B cell (primary cell): Measurements from ENCODE around the gene ARAP2. TPM values are rescaled to one million over a fixed set of nuclear protein-coding genes. Genes with fewer than 3 reads are reported as not detected.

Experiments used
- ATAC-seq: fragments of 200-7000 bp; cut with Tn5 transposase; one replicate; pipeline ENCODE4 v1.10.0; 2021; ENCODE audit warnings: low read depth, mild to moderate bottlenecking, moderate number of reproducible peaks, moderate library complexity
- CTCF ChIA-PET: fragments of 350-600 bp; sonication (Branson Sonifier 250); formaldehyde crosslinking; loops from one replicate; lab custom pipeline; 2021; ENCODE audit warnings: antibody characterized with exemption, inconsistent platforms; lab: Charles Lee
- POLR2A ChIA-PET: fragments of 350-600 bp; sonication (Branson Sonifier 250); formaldehyde crosslinking; loops from one replicate; lab custom pipeline; 2021; ENCODE audit warnings: antibody characterized with exemption; lab: Charles Lee
- DNase-seq: peaks from one replicate; pipeline ENCODE4 v3.0.0; 2013
- H2AFZ ChIP-seq: 2 replicates; pipeline ENCODE4 v1.6.1; 2012; ENCODE audit warnings: mild to moderate bottlenecking, low read depth, low read length; ENCODE audit not compliant: insufficient read depth, poor library complexity, severe bottlenecking
- H3K27ac ChIP-seq, 2 donors: 1 replicate in 1 of 2; 2 replicates in 1 of 2; pipeline ENCODE4 v1.5.1; 2012 to 2013; ENCODE audit warnings: low read length in 2 of 2, mild to moderate bottlenecking in 2 of 2, moderate library complexity in 1 of 2
- H3K27me3 ChIP-seq, 4 experiments: fragments of 200-600 bp in 1 of 4; sonication (generic) in 1 of 4; replicated peaks in 1 of 4; 1 replicate in 2 of 4; 2 replicates in 2 of 4; pipeline versions ENCODE4 v1.6.1 to v1.7.0; 2013 to 2016; ENCODE audit warnings: low read length in 3 of 4, mild to moderate bottlenecking in 2 of 4, mixed read lengths in 1 of 4, moderate library complexity in 1 of 4; ENCODE audit not compliant: insufficient read depth in 4 of 4, control insufficient read depth in 3 of 4; ENCODE audit errors: control extremely low read depth in 1 of 4
- H3K36me3 ChIP-seq, 2 experiments: replicated peaks in 1 of 2; 1 replicate in 1 of 2; 2 replicates in 1 of 2; pipeline versions ENCODE4 v1.6.1 to v1.7.1; 2013; ENCODE audit warnings: low read length in 1 of 2; ENCODE audit not compliant: insufficient read depth in 2 of 2, control insufficient read depth in 1 of 2; ENCODE audit errors: control extremely low read depth in 1 of 2, extremely low read depth in 1 of 2
- H3K4me1 ChIP-seq, 2 donors: fragments of 200-600 bp in 1 of 2; sonication (generic) in 1 of 2; 1 replicate in 1 of 2; 2 replicates in 1 of 2; pipeline versions ENCODE4 v1.5.1 to v1.6.1; 2013 to 2017; ENCODE audit warnings: low read length in 2 of 2; ENCODE audit not compliant: control insufficient read depth in 2 of 2, insufficient read depth in 2 of 2
- H3K4me2 ChIP-seq: replicated peaks from 2 replicates; pipeline ENCODE3; 2012; ENCODE audit warnings: mild to moderate bottlenecking, low read depth, low read length; ENCODE audit not compliant: poor library complexity, severe bottlenecking
- H3K4me3 ChIP-seq, 5 experiments: fragments of 200-600 bp in 1 of 5; sonication (generic) in 1 of 5; 1 replicate in 3 of 5; 2 replicates in 2 of 5; pipeline versions ENCODE4 v1.5.1 to v1.7.0; 2011 to 2016; ENCODE audit warnings: low read length in 4 of 5, mild to moderate bottlenecking in 4 of 5, low read depth in 2 of 5, control low read depth in 1 of 5, moderate library complexity in 1 of 5; ENCODE audit not compliant: insufficient read depth in 1 of 5; ENCODE audit errors: control extremely low read depth in 1 of 5, extremely low read depth in 1 of 5
- H3K79me2 ChIP-seq: fragments of 200-600 bp; sonication (generic); one replicate; pipeline ENCODE4 v1.6.0; 2016; ENCODE audit warnings: low read length; ENCODE audit not compliant: control insufficient read depth, insufficient read depth
- H3K9ac ChIP-seq: fragments of 200-600 bp; sonication (generic); 2 replicates; pipeline ENCODE4 v1.6.1; 2017; ENCODE audit warnings: mild to moderate bottlenecking, low read length, moderate library complexity
- H3K9me3 ChIP-seq, 3 donors: one replicate each; pipeline versions ENCODE4 v1.6.1 to v1.7.1; 2013; ENCODE audit warnings: low read length in 2 of 3; ENCODE audit not compliant: control insufficient read depth in 2 of 3, insufficient read depth in 1 of 3; ENCODE audit errors: control extremely low read depth in 1 of 3
- H4K20me1 ChIP-seq: 2 replicates; pipeline ENCODE4 v1.6.0; 2012; ENCODE audit warnings: mild to moderate bottlenecking, low read length; ENCODE audit not compliant: insufficient read depth, control insufficient read depth, poor library complexity, severe bottlenecking
- H3K27ac Mint-ChIP-seq: one replicate; pipeline ENCODE4 v1.8.0; 2021; ENCODE audit warnings: mixed read lengths
- H3K27me3 Mint-ChIP-seq: one replicate; pipeline ENCODE4 v1.8.0; 2021; ENCODE audit warnings: mixed read lengths
- H3K4me1 Mint-ChIP-seq: one replicate; pipeline ENCODE4 v1.8.0; 2021; ENCODE audit warnings: mixed read lengths
- H3K4me3 Mint-ChIP-seq: one replicate; pipeline ENCODE4 v1.8.0; 2021; ENCODE audit warnings: mixed read lengths
- H3K9me3 Mint-ChIP-seq: one replicate; pipeline ENCODE4 v1.8.0; 2022; ENCODE audit warnings: mixed read lengths; ENCODE audit not compliant: insufficient read depth
- CTCF ChIP-seq: fragments of 200-600 bp; IDR thresholded peaks from one replicate; pipeline ENCODE4 v1.8.0; 2022; ENCODE audit warnings: antibody characterized with exemption, mild to moderate bottlenecking
- EZH2 ChIP-seq: IDR thresholded peaks from 2 replicates; pipeline ENCODE4 v1.6.1; 2012; ENCODE audit warnings: borderline replicate concordance, low read depth, mild to moderate bottlenecking, moderate library complexity, low read length; ENCODE audit not compliant: insufficient read depth, poor library complexity, severe bottlenecking
- WGBS: methylation state at CpG from one replicate; pipeline ENCODE4 v1.1.5; 2013; ENCODE audit warnings: missing lambda C conversion rate; ENCODE audit not compliant: insufficient coverage; 5-methylcytosine and 5-hydroxymethylcytosine counted together
- intact Hi-C: fragments of 100-400 bp; cut with micrococcal nuclease; formaldehyde crosslinking; loops from one replicate; pipeline ENCODE4 v1.10.0; 2022
- polyA plus RNA-seq: library from polyadenylated mRNA; depleted of rRNA; stranded (reverse); fragments of >200 nt; gene quantifications from 2 replicates; pipeline ENCODE4 v1.2.3, GENCODE V29; 2012
- total RNA-seq, 2 donors: library from RNA; stranded (reverse); fragments of 120-200 nt in 1 of 2; gene quantifications; 1 replicate in 1 of 2; 2 replicates in 1 of 2; pipeline versions ENCODE4 v1.2.3 to v1.2.4, GENCODE V29; 2013 to 2022

The ARAP2 gene
- total and polyA plus RNA-seq, 2 donors (not counting 1 experiment from before 2014, with no cell fraction given) = 13.2 to 88.0 TPM

GRCh38 chr4:36285784-36286480 lies 41.6 kb upstream of the ARAP2 start:
- peaks cover 4 to 9% of the 10 kb centered on the region in 2 donors for H3K4me1 ChIP-seq
- POLR2A ChIA-PET = no interaction called here
- TF ChIP-seq CTCF (no peak), EZH2 (no peak)
- no peaks in the 10 kb centered on the region for H3K79me2 ChIP-seq
- H3K9me3 ChIP-seq = no peaks in the 10 kb centered on the region
- peaks cover 0 to 4% (median 0%) of the 10 kb centered on the region in 4 experiments for H3K27me3 ChIP-seq
- CTCF ChIA-PET = interaction anchor here (0.7 kb wide), 1 partner anchor 114 kb away, joined by 3 read pairs; no protein-coding TSS in a partner anchor
- H2AFZ ChIP-seq = peak overlapping the region; percentile 17
- H3K27ac ChIP-seq = no peak overlapping the region
- H3K27ac Mint-ChIP-seq = peak overlapping the region; percentile 43
- no peaks in the 10 kb centered on the region for H3K36me3 ChIP-seq
- no peak overlapping the region for H3K4me2 ChIP-seq
- H3K9ac ChIP-seq = no peak overlapping the region
- no peaks in the 10 kb centered on the region for H3K9me3 Mint-ChIP-seq
- no peaks in the 10 kb centered on the region for H3K27me3 Mint-ChIP-seq
- H3K4me1 Mint-ChIP-seq = peaks cover 17% of the 10 kb centered on the region
- no peaks in the 10 kb centered on the region for H4K20me1 ChIP-seq
- WGBS = 80% methylated on average over 1 of the region's 6 CpGs
- ATAC-seq = peak; percentile 96
- peak overlapping the region in 1 of 5 experiments; percentile 1 for H3K4me3 ChIP-seq
- intact Hi-C loops = loop anchor here (2.0 to 5.0 kb wide), 2 partner anchors 31 to 44 kb away; partner anchors contain the start of gene ARAP2
- peak; percentile 43 for DNase-seq
- H3K4me3 Mint-ChIP-seq = peak overlapping the region; percentile 38

GRCh38 chr4:36283912-36284465 lies 39.7 kb upstream of the ARAP2 start:
- no peaks in the 10 kb centered on the region for H3K79me2 ChIP-seq
- no peak overlapping the region for H3K4me2 ChIP-seq
- TF ChIP-seq CTCF (no peak), EZH2 (no peak)
- intact Hi-C loops = no loop called here
- no peak overlapping the region for H3K27ac Mint-ChIP-seq
- H3K27me3 ChIP-seq = peaks cover 0 to 4% (median 0%) of the 10 kb centered on the region in 4 experiments
- no peak overlapping the region for H3K27ac ChIP-seq
- ATAC-seq (no peak), DNase-seq (no peak)
- H3K4me1 ChIP-seq = peaks cover 4 to 9% of the 10 kb centered on the region in 2 donors
- H3K9me3 Mint-ChIP-seq = no peaks in the 10 kb centered on the region
- H4K20me1 ChIP-seq = no peaks in the 10 kb centered on the region
- H3K4me3 Mint-ChIP-seq = no peak overlapping the region
- H3K9ac ChIP-seq = no peak overlapping the region
- no peaks in the 10 kb centered on the region for H3K27me3 Mint-ChIP-seq
- H3K36me3 ChIP-seq = no peaks in the 10 kb centered on the region
- H3K9me3 ChIP-seq = no peaks in the 10 kb centered on the region
- H3K4me3 ChIP-seq = no peak overlapping the region
- ChIA-PET POLR2A (no interaction called here), CTCF (interaction anchor here (1.1 kb wide), 1 partner anchor 13 kb away, joined by 3 read pairs; no protein-coding TSS in a partner anchor)
- H2AFZ ChIP-seq = no peak overlapping the region
- peaks cover 17% of the 10 kb centered on the region for H3K4me1 Mint-ChIP-seq
- WGBS = no CpG with 5 or more reads among the region's 2 CpGs
